ENCODE measurements around the gene RGPD4. TPM values are rescaled to one million over a fixed set of nuclear protein-coding genes. Genes with fewer than 3 reads are reported as not detected.

RGPD4 gene
- total and polyA plus RNA-seq, 2 of the 13 experiments (the other 11 are each of a cell fraction or from before 2014, with no cell fraction given), result not detected

- TF ChIP-seq PBX3 (CRISPR knock-in tag; IDR thresholded peaks at IDR 0.05; ENCODE audit: borderline replicate concordance) (no peak), MEIS2 (CRISPR knock-in tag; IDR thresholded peaks at IDR 0.05) (no peak), ATF3 (CRISPR knock-in tag; IDR thresholded peaks at IDR 0.05) (no peak), CENPX (CRISPR knock-in tag; IDR thresholded peaks at IDR 0.05) (no peak), HNF4A (CRISPR knock-in tag; IDR thresholded peaks at IDR 0.05) (peak; percentile 89), POLR2G (IDR thresholded peaks at IDR 0.05; ENCODE audit: low read depth, low read length) (no peak), ATF6 (CRISPR knock-in tag; conservative IDR thresholded peaks at IDR 0.05) (no peak), IRF2 (CRISPR knock-in tag; IDR thresholded peaks at IDR 0.05) (0 out of 2 replicates have a peak, but pooled peaks have one; percentile 29), HNF4G (IDR thresholded peaks at IDR 0.05; ENCODE audit: borderline replicate concordance, low read depth, low read length) (peak; percentile 77), HNF4G (CRISPR knock-in tag; IDR thresholded peaks at IDR 0.05; ENCODE audit: borderline replicate concordance, low read depth) (no peak), ZNF605 (CRISPR knock-in tag; IDR thresholded peaks at IDR 0.05) (no peak), ATM (IDR thresholded peaks at IDR 0.05; ENCODE audit: borderline replicate concordance) (no peak), ELF4 (CRISPR knock-in tag; IDR thresholded peaks at IDR 0.05; ENCODE audit: borderline replicate concordance) (no peak), CEBPB (IDR thresholded peaks at IDR 0.05; ENCODE audit: borderline replicate concordance, low read depth, low read length) (peak; percentile 61; the same call in 1 of the 2 replicates), NR2F1 (CRISPR knock-in tag; IDR thresholded peaks at IDR 0.05) (no peak), ZNF383 (CRISPR knock-in tag; IDR thresholded peaks at IDR 0.05; ENCODE audit: borderline replicate concordance) (no peak), AGO2 (optimal IDR thresholded peaks at IDR 0.05; ENCODE audit: low read depth, low read length) (no peak), PAXIP1 (CRISPR knock-in tag; conservative IDR thresholded peaks at IDR 0.05) (peak; percentile 33; the same call in 1 of the 2 replicates), ZKSCAN1 (IDR thresholded peaks at IDR 0.05; ENCODE audit: low read length) (no peak)
Observed at GRCh38 chr2:107822302-107822701, 4.4 kb upstream of the RGPD4 start (continued).
